Fibroblast of lung (primary cell): Measurements from ENCODE around the gene KIF25. TPM values are rescaled to one million over a fixed set of nuclear protein-coding genes. Genes with fewer than 3 reads are reported as not detected.
A peak's percentile ranks its signal among the peaks of the same experiment; 100 is the strongest.

Experiments
- DNase-seq, 2 donors: peaks; one replicate each; pipeline versions ENCODE4 v3.0.0 to v3.0.0-alpha.2; 2010; ENCODE audit warnings: low read depth in 2 of 2
- H2AFZ ChIP-seq: 2 replicates; pipeline ENCODE4 v1.5.1; 2012; ENCODE audit warnings: low read length, control low read depth, inconsistent platforms
- H3K27ac ChIP-seq: 2 replicates; pipeline ENCODE4 v1.5.1; 2011; ENCODE audit warnings: low read length, control low read depth; ENCODE audit not compliant: insufficient read depth
- H3K27me3 ChIP-seq: 2 replicates; pipeline ENCODE4 v1.5.1; 2011; ENCODE audit warnings: mild to moderate bottlenecking, low read length; ENCODE audit not compliant: control insufficient read depth, insufficient read depth
- H3K36me3 ChIP-seq: 2 replicates; pipeline ENCODE4 v1.5.1; 2011; ENCODE audit warnings: low read length; ENCODE audit not compliant: control insufficient read depth, insufficient read depth
- H3K4me1 ChIP-seq: 2 replicates; pipeline ENCODE4 v1.5.1; 2011; ENCODE audit warnings: low read length; ENCODE audit not compliant: control insufficient read depth, insufficient read depth; ENCODE audit errors: extremely low read depth
- H3K4me2 ChIP-seq: 2 replicates; pipeline ENCODE4 v1.5.1; 2011; ENCODE audit warnings: low read length, control low read depth; ENCODE audit not compliant: insufficient read depth; ENCODE audit errors: extremely low read depth
- H3K4me3 ChIP-seq, 4 experiments: fragments of 200-600 bp in 1 of 4; sonication (generic) in 1 of 4; replicated peaks in 1 of 4; 2 replicates each; pipeline ENCODE4 v1.5.1; 2011 to 2016; ENCODE audit warnings: low read length in 4 of 4, low read depth in 3 of 4, mild to moderate bottlenecking in 3 of 4, control low read depth in 2 of 4, inconsistent platforms in 1 of 4, mixed read lengths in 1 of 4; ENCODE audit not compliant: insufficient read depth in 1 of 4; ENCODE audit errors: control extremely low read depth in 1 of 4
- H3K79me2 ChIP-seq: 2 replicates; pipeline ENCODE4 v1.5.1; 2012; ENCODE audit warnings: mild to moderate bottlenecking, low read length, inconsistent platforms; ENCODE audit not compliant: control insufficient read depth, insufficient read depth
- H3K9ac ChIP-seq: 2 replicates; pipeline ENCODE4 v1.5.1; 2011; ENCODE audit warnings: mild to moderate bottlenecking, low read length, control low read depth; ENCODE audit not compliant: insufficient read depth
- H3K9me3 ChIP-seq: 2 replicates; pipeline ENCODE4 v1.5.1; 2012; ENCODE audit warnings: low read depth, low read length; ENCODE audit not compliant: control insufficient read depth, insufficient read depth
- H4K20me1 ChIP-seq: 2 replicates; pipeline ENCODE4 v1.5.1; 2011; ENCODE audit warnings: low read length; ENCODE audit not compliant: control insufficient read depth, insufficient read depth; ENCODE audit errors: extremely low read depth
- CTCF ChIP-seq, 2 donors: IDR thresholded peaks in 1 of 2; conservative IDR thresholded peaks in 1 of 2; 1 replicate in 1 of 2; 2 replicates in 1 of 2; pipeline ENCODE4 v1.5.1; 2011 to 2012; ENCODE audit warnings: low read length in 2 of 2, control low read depth in 1 of 2, inconsistent platforms in 1 of 2, low read depth in 1 of 2, mild to moderate bottlenecking in 1 of 2
- EZH2 ChIP-seq: IDR thresholded peaks from 2 replicates; pipeline ENCODE4 v1.5.1; 2012; ENCODE audit warnings: low read length, control low read depth, mild to moderate bottlenecking; ENCODE audit errors: missing control alignments
- polyA plus RNA-seq, 2 donors: library from polyadenylated mRNA; depleted of rRNA in 1 of 2; stranded (reverse) in 1 of 2; unstranded in 1 of 2; fragments of >200 nt; gene quantifications; 2 replicates each; pipeline ENCODE4 v1.2.1, GENCODE V29; 2011 to 2012; ENCODE audit warnings: missing spikeins in 1 of 2
- total RNA-seq: library from RNA; depleted of rRNA; stranded (reverse); fragments of >200 nt; gene quantifications from 2 replicates; pipeline ENCODE4 v1.2.1, GENCODE V29; 2014

The KIF25 gene
- total and polyA plus RNA-seq, 2 donors (not counting 1 experiment from before 2014, with no cell fraction given), result 0.33 TPM; not detected in 1

GRCh38 chr6:168088161-168089053 lies 90.9 kb downstream of the KIF25 start:
- TF ChIP-seq CTCF (conservative IDR thresholded peaks at IDR 0.05 in 1 of 2, IDR thresholded peaks at IDR 0.05 in 1 of 2; ENCODE audit: low read depth in 1 of 2, low read length in 2 of 2) (no peak), EZH2 (no peak)
- Histone ChIP-seq H4K20me1 (no peaks in the 10 kb centered on the region), H2AFZ (no peak overlapping the region), H3K4me1 (no peaks in the 10 kb centered on the region), H3K27ac (no peak overlapping the region), H3K27me3 (no peaks in the 10 kb centered on the region), H3K4me3 (no peak overlapping the region), H3K79me2 (no peaks in the 10 kb centered on the region), H3K9me3 (no peaks in the 10 kb centered on the region), H3K4me2 (no peak overlapping the region), H3K36me3 (no peaks in the 10 kb centered on the region), H3K9ac (no peak overlapping the region)
- DNase-seq, result peak; percentile 33 to 59

- TF ChIP-seq CTCF (conservative IDR thresholded peaks at IDR 0.05 in 1 of 2, IDR thresholded peaks at IDR 0.05 in 1 of 2; ENCODE audit: low read depth in 1 of 2, low read length in 2 of 2) (no peak), EZH2 (no peak)
- Histone ChIP-seq H3K36me3 (no peaks in the 10 kb centered on the region), H4K20me1 (no peaks in the 10 kb centered on the region), H3K4me2 (no peak overlapping the region), H3K9me3 (no peaks in the 10 kb centered on the region), H3K27ac (no peak overlapping the region), H3K27me3 (no peaks in the 10 kb centered on the region), H3K4me3 (no peak overlapping the region), H2AFZ (no peak overlapping the region), H3K9ac (no peak overlapping the region), H3K79me2 (no peaks in the 10 kb centered on the region), H3K4me1 (no peaks in the 10 kb centered on the region)
- DNase-seq, result no peak
Observed at GRCh38 chr6:168089186-168090063, 92.0 kb downstream of the KIF25 start.

GRCh38 chr6:168090064-168090690 lies 92.7 kb downstream of the KIF25 start:
- H3K4me1 ChIP-seq, result no peaks in the 10 kb centered on the region
- no peak overlapping the region for H3K9ac ChIP-seq
- no peaks in the 10 kb centered on the region for H3K79me2 ChIP-seq
- H3K27me3 ChIP-seq, result no peaks in the 10 kb centered on the region
- no peaks in the 10 kb centered on the region for H4K20me1 ChIP-seq
- no peaks in the 10 kb centered on the region for H3K36me3 ChIP-seq
- H3K4me2 ChIP-seq, result no peak overlapping the region
- H3K4me3 ChIP-seq, result no peak overlapping the region
- DNase-seq, result no peak
- no peak overlapping the region for H2AFZ ChIP-seq
- H3K27ac ChIP-seq, result no peak overlapping the region
- no peak for TF ChIP-seq CTCF (conservative IDR thresholded peaks at IDR 0.05 in 1 of 2, IDR thresholded peaks at IDR 0.05 in 1 of 2; ENCODE audit: low read depth in 1 of 2, low read length in 2 of 2)
- H3K9me3 ChIP-seq, result no peaks in the 10 kb centered on the region
